ENCODE data around the gene FBXO27. TPM values are rescaled to one million over a fixed set of nuclear protein-coding genes. Genes with fewer than 3 reads are reported as not detected.

Gene FBXO27
- polyA plus RNA-seq, 3 donors: not detected

DNA sequence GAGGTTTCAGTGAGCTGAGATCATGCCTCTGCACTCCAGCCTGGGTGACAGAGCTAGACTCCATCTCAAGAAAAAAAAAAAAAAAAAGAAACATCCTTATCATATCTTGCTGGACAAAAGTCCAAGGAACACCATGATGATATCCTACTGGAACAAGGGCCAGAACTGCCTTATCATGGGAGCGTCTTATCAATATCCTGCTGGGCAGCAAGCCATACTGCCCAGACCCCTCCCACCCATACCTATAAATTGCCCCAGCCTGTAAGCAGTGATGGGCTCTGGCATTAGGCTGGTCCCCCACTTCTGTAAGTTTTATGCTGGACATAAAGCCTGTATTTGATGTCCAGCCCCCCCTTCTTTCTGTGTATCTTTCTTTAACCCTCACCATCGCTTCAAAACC, 14.7 kb upstream of the FBXO27 start:
- WGBS (ENCODE audit: insufficient coverage): 100% methylated on average over 1 of the region's 2 CpGs
- Mint-ChIP-seq H3K4me3 (no peak overlapping the region), H3K4me1 (no peaks in the 10 kb centered on the region), H3K27ac (no peak overlapping the region), H3K27me3 (ENCODE audit: low read depth in 3 of 3) (peaks cover 2 to 12% (median 3%) of the 10 kb centered on the region in 3 donors), H3K9me3 (peaks cover 2 to 15% (median 6%) of the 10 kb centered on the region in 7 donors), H3K36me3 (no peaks in the 10 kb centered on the region)
- Histone ChIP-seq H3K27ac (ENCODE audit: low read depth in 1 of 2, low read length in 2 of 2) (no peak overlapping the region), H3K4me3 (replicated peaks in 1 of 3; ENCODE audit: low read depth in 2 of 3, low read length in 3 of 3) (no peak overlapping the region), H3K9me3 (replicated peaks in 1 of 2; ENCODE audit: control insufficient read depth in 1 of 2, insufficient read depth in 1 of 2, low read length in 2 of 2) (peaks cover 0 to 3% of the 10 kb centered on the region in 2 donors), H4K20me1 (ENCODE audit: insufficient read depth, low read length) (no peaks in the 10 kb centered on the region), H3K36me3 (replicated peaks in 1 of 2; ENCODE audit: control insufficient read depth in 1 of 2, insufficient read depth in 2 of 2, low read length in 2 of 2) (no peaks in the 10 kb centered on the region), H3K4me2 (replicated peaks; ENCODE audit: extremely low read depth, low read length, poor library complexity, severe bottlenecking) (no peak overlapping the region), H3K79me2 (ENCODE audit: insufficient read depth, low read length) (no peaks in the 10 kb centered on the region), H2AFZ (ENCODE audit: insufficient read depth, low read depth, low read length, poor library complexity, severe bottlenecking) (no peak overlapping the region), H3K27me3 (ENCODE audit: control insufficient read depth in 2 of 2, insufficient read depth in 2 of 2, low read length in 2 of 2) (no peaks in the 10 kb centered on the region), H3K4me1 (ENCODE audit: control insufficient read depth in 1 of 2, insufficient read depth in 2 of 2, low read length in 2 of 2) (no peaks in the 10 kb centered on the region), H3K9ac (ENCODE audit: insufficient read depth, low read length, poor library complexity, severe bottlenecking) (no peak overlapping the region)
- TF ChIP-seq, protein P1, sequence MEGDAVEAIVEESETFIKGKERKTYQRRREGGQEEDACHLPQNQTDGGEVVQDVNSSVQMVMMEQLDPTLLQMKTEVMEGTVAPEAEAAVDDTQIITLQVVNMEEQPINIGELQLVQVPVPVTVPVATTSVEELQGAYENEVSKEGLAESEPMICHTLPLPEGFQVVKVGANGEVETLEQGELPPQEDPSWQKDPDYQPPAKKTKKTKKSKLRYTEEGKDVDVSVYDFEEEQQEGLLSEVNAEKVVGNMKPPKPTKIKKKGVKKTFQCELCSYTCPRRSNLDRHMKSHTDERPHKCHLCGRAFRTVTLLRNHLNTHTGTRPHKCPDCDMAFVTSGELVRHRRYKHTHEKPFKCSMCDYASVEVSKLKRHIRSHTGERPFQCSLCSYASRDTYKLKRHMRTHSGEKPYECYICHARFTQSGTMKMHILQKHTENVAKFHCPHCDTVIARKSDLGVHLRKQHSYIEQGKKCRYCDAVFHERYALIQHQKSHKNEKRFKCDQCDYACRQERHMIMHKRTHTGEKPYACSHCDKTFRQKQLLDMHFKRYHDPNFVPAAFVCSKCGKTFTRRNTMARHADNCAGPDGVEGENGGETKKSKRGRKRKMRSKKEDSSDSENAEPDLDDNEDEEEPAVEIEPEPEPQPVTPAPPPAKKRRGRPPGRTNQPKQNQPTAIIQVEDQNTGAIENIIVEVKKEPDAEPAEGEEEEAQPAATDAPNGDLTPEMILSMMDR (IDR thresholded peaks at IDR 0.05): no peak
- intact Hi-C loops (cut with micrococcal nuclease): no loop called here
- no peak for DNase-seq

DNA sequence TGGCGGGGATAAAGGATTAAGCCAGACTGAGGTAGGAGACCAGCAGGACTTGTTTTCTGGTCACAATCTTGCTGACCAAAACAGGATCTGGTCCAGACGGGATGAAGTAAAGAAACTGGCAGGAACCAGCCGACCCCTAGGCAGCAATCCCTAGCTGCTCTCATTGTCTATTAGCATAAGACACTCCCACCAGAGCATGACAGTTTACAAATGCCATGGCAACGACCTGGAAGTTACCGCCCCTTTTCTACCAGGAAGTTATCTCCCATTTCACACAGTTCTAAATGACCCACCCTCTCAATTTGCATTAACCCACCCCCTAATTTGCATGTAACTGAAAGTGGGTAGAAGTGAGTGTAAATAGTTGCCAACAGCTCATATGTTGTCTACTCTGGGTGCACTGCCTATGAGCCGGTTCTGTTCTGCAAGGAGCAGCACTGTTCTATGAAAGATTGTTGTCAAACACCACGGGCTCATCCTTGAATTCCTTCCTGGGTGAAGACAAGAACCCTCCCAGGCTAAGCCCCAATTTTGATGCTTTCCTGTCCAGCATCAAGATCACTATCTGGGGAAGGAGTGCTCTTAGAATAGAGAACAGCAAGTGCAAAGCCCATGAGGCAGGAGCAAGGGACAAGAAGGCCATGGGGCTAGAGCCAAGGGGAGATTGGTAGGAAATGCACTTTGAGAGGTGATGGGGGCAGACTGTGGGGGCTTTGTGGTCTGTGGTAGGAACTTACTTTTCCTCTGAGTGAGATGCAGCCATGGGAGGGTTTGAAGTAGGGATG, 13.9 kb upstream of the FBXO27 start:
- H3K36me3 Mint-ChIP-seq: no peaks in the 10 kb centered on the region
- H2AFZ ChIP-seq (ENCODE audit: insufficient read depth, low read depth, low read length, poor library complexity, severe bottlenecking): no peak overlapping the region
- H3K79me2 ChIP-seq (ENCODE audit: insufficient read depth, low read length): no peaks in the 10 kb centered on the region
- TF ChIP-seq, protein P1 (IDR thresholded peaks at IDR 0.05): no peak
- no peak overlapping the region for H3K27ac Mint-ChIP-seq
- H3K4me2 ChIP-seq (replicated peaks; ENCODE audit: extremely low read depth, low read length, poor library complexity, severe bottlenecking): no peak overlapping the region
- peaks cover 0 to 3% of the 10 kb centered on the region in 2 donors for H3K9me3 ChIP-seq (replicated peaks in 1 of 2; ENCODE audit: control insufficient read depth in 1 of 2, insufficient read depth in 1 of 2, low read length in 2 of 2)
- no peak for DNase-seq
- H3K4me3 Mint-ChIP-seq: no peak overlapping the region
- H3K27me3 ChIP-seq (ENCODE audit: control insufficient read depth in 2 of 2, insufficient read depth in 2 of 2, low read length in 2 of 2): no peaks in the 10 kb centered on the region
- H3K4me1 ChIP-seq (ENCODE audit: control insufficient read depth in 1 of 2, insufficient read depth in 2 of 2, low read length in 2 of 2): no peaks in the 10 kb centered on the region
- no peaks in the 10 kb centered on the region for H3K36me3 ChIP-seq (replicated peaks in 1 of 2; ENCODE audit: control insufficient read depth in 1 of 2, insufficient read depth in 2 of 2, low read length in 2 of 2)
- H3K27me3 Mint-ChIP-seq (ENCODE audit: low read depth in 3 of 3): peaks cover 1 to 9% (median 3%) of the 10 kb centered on the region in 3 donors
- intact Hi-C loops (cut with micrococcal nuclease): no loop called here
- H3K4me3 ChIP-seq (replicated peaks in 1 of 3; ENCODE audit: low read depth in 2 of 3, low read length in 3 of 3): no peak overlapping the region
- peaks cover 2 to 17% (median 7%) of the 10 kb centered on the region in 7 donors for H3K9me3 Mint-ChIP-seq
- 79% methylated on average over 4 of the region's 7 CpGs for WGBS (ENCODE audit: insufficient coverage)
- no peak overlapping the region for H3K9ac ChIP-seq (ENCODE audit: insufficient read depth, low read length, poor library complexity, severe bottlenecking)
- no peak overlapping the region for H3K27ac ChIP-seq (ENCODE audit: low read depth in 1 of 2, low read length in 2 of 2)
- H4K20me1 ChIP-seq (ENCODE audit: insufficient read depth, low read length): no peaks in the 10 kb centered on the region
- H3K4me1 Mint-ChIP-seq: no peaks in the 10 kb centered on the region

All from CD14-positive monocyte (primary cell).